Loucy (cell line): ENCODE data around the gene SFPQ.
A peak's percentile ranks its signal among the peaks of the same experiment; 100 is the strongest.

Experiments
- H2AFZ ChIP-seq: fragments of 200-600 bp; sonication (generic); 2 replicates; pipeline ENCODE4 v1.6.0; 2016; ENCODE audit warnings: antibody characterized with exemption, mild to moderate bottlenecking, low read length, moderate library complexity
- H3F3A ChIP-seq: fragments of 200-600 bp; 2 replicates; pipeline ENCODE4 v1.6.0; 2016; ENCODE audit warnings: antibody characterized with exemption, low read depth, mild to moderate bottlenecking
- H3K27me3 ChIP-seq: fragments of 200-600 bp; sonication (generic); 2 replicates; pipeline ENCODE4 v1.6.1; 2014; ENCODE audit warnings: low read length, mild to moderate bottlenecking; ENCODE audit not compliant: insufficient read depth, poor library complexity, severe bottlenecking
- H3K36me3 ChIP-seq: fragments of 200-600 bp; sonication (generic); 2 replicates; pipeline ENCODE4 v1.6.1; 2016; ENCODE audit warnings: low read length; ENCODE audit not compliant: insufficient read depth
- H3K4me1 ChIP-seq: fragments of 200-600 bp; sonication (generic); 2 replicates; pipeline ENCODE4 v1.5.1; 2014; ENCODE audit warnings: low read length, mild to moderate bottlenecking; ENCODE audit not compliant: insufficient read depth, poor library complexity, severe bottlenecking
- H3K4me2 ChIP-seq: fragments of 200-600 bp; sonication (generic); 2 replicates; pipeline ENCODE4 v1.6.0; 2014; ENCODE audit warnings: antibody characterized with exemption, low read length, low read depth, mild to moderate bottlenecking; ENCODE audit not compliant: poor library complexity, severe bottlenecking
- H3K4me3 ChIP-seq: fragments of 200-600 bp; sonication (generic); 2 replicates; pipeline ENCODE4 v1.5.1; 2014; ENCODE audit warnings: low read length, mild to moderate bottlenecking, mixed read lengths; ENCODE audit not compliant: poor library complexity, severe bottlenecking
- H3K79me2 ChIP-seq: fragments of 200-600 bp; sonication (generic); 2 replicates; pipeline ENCODE4 v1.6.1; 2014; ENCODE audit warnings: low read length; ENCODE audit not compliant: insufficient read depth
- H3K9ac ChIP-seq: fragments of 200-600 bp; sonication (generic); 2 replicates; pipeline ENCODE4 v1.6.0; 2014; ENCODE audit warnings: mild to moderate bottlenecking, low read depth, low read length, moderate library complexity; ENCODE audit not compliant: poor library complexity, severe bottlenecking
- H3K9me2 ChIP-seq: fragments of 200-600 bp; sonication (generic); replicated peaks from 2 replicates; pipeline ENCODE4 v1.6.1; 2016; ENCODE audit warnings: low read depth, low read length, mixed read lengths
- H3K9me3 ChIP-seq: fragments of 200-600 bp; sonication (generic); 2 replicates; pipeline ENCODE4 v1.6.1; 2014; ENCODE audit warnings: mild to moderate bottlenecking, antibody characterized with exemption, low read length, low read depth; ENCODE audit not compliant: insufficient read depth
- H4K20me1 ChIP-seq: fragments of 200-600 bp; sonication (generic); 2 replicates; pipeline ENCODE4 v1.6.0; 2014; ENCODE audit warnings: antibody characterized with exemption, low read length, mild to moderate bottlenecking; ENCODE audit not compliant: insufficient read depth, poor library complexity, severe bottlenecking
- EZH2phosphoT487 ChIP-seq: fragments of 200-600 bp; IDR thresholded peaks from 2 replicates; pipeline ENCODE4 v1.6.1; 2018; ENCODE audit warnings: antibody characterized with exemption, mild to moderate bottlenecking, moderate library complexity, borderline replicate concordance
- TF ChIP-seq, protein P1 (sequence below): fragments of 200-600 bp; sonication (generic); conservative IDR thresholded peaks from 2 replicates; pipeline ENCODE4 v1.5.1; 2014; ENCODE audit warnings: mild to moderate bottlenecking, antibody characterized with exemption, low read length

Gene SFPQ

GRCh38 chr1:35202048-35202719 is 9.2 kb upstream of the SFPQ start:
- Histone ChIP-seq H3K9me2 (no peaks in the 10 kb centered on the region), H3K9ac (peak overlapping the region; percentile 57), H3K79me2 (no peaks in the 10 kb centered on the region), H3F3A (no peaks in the 10 kb centered on the region), H3K36me3 (no peaks in the 10 kb centered on the region), H4K20me1 (no peaks in the 10 kb centered on the region), H3K4me1 (peaks cover 11% of the 10 kb centered on the region), H3K4me3 (peak overlapping the region; percentile 51), H3K9me3 (no peaks in the 10 kb centered on the region), H3K27me3 (no peaks in the 10 kb centered on the region), H2AFZ (peak overlapping the region; percentile 84), H3K4me2 (peak overlapping the region; percentile 60)
- TF ChIP-seq EZH2phosphoT487, result no peak
- TF ChIP-seq, protein P1, sequence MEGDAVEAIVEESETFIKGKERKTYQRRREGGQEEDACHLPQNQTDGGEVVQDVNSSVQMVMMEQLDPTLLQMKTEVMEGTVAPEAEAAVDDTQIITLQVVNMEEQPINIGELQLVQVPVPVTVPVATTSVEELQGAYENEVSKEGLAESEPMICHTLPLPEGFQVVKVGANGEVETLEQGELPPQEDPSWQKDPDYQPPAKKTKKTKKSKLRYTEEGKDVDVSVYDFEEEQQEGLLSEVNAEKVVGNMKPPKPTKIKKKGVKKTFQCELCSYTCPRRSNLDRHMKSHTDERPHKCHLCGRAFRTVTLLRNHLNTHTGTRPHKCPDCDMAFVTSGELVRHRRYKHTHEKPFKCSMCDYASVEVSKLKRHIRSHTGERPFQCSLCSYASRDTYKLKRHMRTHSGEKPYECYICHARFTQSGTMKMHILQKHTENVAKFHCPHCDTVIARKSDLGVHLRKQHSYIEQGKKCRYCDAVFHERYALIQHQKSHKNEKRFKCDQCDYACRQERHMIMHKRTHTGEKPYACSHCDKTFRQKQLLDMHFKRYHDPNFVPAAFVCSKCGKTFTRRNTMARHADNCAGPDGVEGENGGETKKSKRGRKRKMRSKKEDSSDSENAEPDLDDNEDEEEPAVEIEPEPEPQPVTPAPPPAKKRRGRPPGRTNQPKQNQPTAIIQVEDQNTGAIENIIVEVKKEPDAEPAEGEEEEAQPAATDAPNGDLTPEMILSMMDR, result peak; percentile 92

DNA sequence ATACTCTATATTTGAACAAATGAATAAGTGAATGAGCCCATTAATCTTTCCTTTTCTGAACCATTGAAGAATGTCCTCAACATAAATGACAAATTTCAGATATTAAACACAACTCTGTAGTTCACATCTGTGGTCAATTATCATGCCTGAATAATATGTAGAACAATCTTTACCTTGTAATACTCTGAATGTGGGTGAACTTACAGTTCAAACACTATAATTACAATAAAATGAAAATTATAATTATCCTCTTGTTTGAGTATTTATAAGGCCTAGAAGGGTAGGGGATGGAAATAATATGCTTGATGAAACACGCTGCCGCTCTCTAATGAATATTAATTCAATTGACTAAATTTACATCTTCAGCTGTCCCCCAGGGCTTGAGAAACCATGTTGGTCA is 8.7 kb upstream of the SFPQ start:
- Histone ChIP-seq H3K79me2 (no peaks in the 10 kb centered on the region), H3K4me2 (peak overlapping the region; percentile 60), H3K27me3 (no peaks in the 10 kb centered on the region), H3F3A (no peaks in the 10 kb centered on the region), H4K20me1 (no peaks in the 10 kb centered on the region), H3K4me3 (no peak overlapping the region), H3K9me3 (no peaks in the 10 kb centered on the region), H3K9me2 (no peaks in the 10 kb centered on the region), H3K9ac (peak overlapping the region; percentile 57), H2AFZ (peak overlapping the region; percentile 84), H3K36me3 (no peaks in the 10 kb centered on the region), H3K4me1 (peaks cover 11% of the 10 kb centered on the region)
- TF ChIP-seq, protein P1, result no peak
- no peak for TF ChIP-seq EZH2phosphoT487

DNA sequence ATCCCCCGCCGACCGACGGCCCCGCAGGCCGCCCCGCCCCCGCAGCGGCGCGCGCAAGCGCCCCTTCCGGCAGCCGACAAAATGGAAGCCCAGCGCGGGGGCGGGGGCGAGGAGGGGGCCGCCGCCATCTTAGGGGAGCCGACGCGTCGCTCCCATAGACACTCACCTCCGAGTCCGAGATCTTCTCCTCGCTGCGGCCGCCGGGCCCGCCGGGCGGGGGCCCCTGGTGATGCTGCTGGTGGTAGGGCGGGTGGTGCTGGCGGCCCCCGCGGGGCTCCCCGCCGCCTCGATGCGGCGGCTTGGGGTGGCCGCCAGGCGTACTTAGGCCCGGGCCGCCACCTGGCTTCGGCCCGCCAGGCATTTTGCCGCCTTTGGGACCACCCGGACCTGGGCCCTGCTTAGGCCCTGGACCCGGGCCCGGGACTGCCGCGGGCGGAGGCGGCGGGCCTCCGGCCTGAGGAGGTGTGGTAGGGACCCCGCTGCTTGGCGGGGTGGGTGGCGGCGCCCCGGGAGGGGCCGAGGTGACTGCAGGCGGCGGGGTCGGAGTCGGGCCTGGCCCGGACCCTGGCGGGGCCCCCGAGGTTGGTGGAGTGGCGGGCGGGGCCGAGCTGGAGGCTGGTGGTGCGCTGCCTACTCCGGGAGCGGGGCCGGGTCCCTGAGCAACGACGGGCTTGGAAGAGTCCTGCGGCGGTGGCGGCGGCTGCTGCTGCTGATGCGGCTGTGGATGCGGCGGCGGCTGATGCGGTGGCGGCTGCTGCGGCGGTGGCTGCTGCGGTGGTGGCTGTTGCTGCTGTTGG is 691 bp downstream of the SFPQ start:
- Histone ChIP-seq H3K79me2 (peaks cover 63% of the 10 kb centered on the region), H3K9ac (peak overlapping the region; percentile 100), H3F3A (no peaks in the 10 kb centered on the region), H3K9me3 (no peaks in the 10 kb centered on the region), H4K20me1 (peaks cover 49% of the 10 kb centered on the region), H3K36me3 (peaks cover 45% of the 10 kb centered on the region), H3K27me3 (peaks cover 20% of the 10 kb centered on the region), H3K4me2 (peak overlapping the region; percentile 38), H3K4me1 (peaks cover 19% of the 10 kb centered on the region), H2AFZ (no peak overlapping the region), H3K9me2 (no peaks in the 10 kb centered on the region), H3K4me3 (peak overlapping the region; percentile 98)
- TF ChIP-seq, protein P1, result no peak
- TF ChIP-seq EZH2phosphoT487, result no peak
